ENCODE results near the gene LGALS12.

LGALS12 gene

GRCh38 chr11:63560506-63561180 lies 54.8 kb downstream of the LGALS12 start:
- DNase-seq (ENCODE audit: low read depth): no peak

GRCh38 chr11:63563201-63564055 lies 57.5 kb downstream of the LGALS12 start, which contains the start of gene PLAAT2:
PLAAT2 (minus strand) TSS chr11:63563379; CDS start chr11:63563324, 55 bp downstream.
- DNase-seq (ENCODE audit: low read depth): no peak

- no peak for DNase-seq (ENCODE audit: low read depth)
Measured at GRCh38 chr11:63564056-63564774, 58.3 kb downstream of the LGALS12 start.

- no peak for DNase-seq (ENCODE audit: low read depth)
Measured at GRCh38 chr11:63564784-63565350, 59.0 kb downstream of the LGALS12 start.
